Upper lobe of left lung (tissue), 4 donors: ENCODE data around the gene PRKAR2B.

ENCODE experiments used
- EP300 ChIP-seq, 4 donors: sonication (generic); formaldehyde crosslinking; IDR thresholded peaks; one replicate each; pipeline ENCODE4 v1.5.1; 2017; ENCODE audit warnings: antibody characterized with exemption in 4 of 4, control low read depth in 2 of 4
- POLR2A ChIP-seq, 4 donors: fragments of 450-650 bp; IDR thresholded peaks; one replicate each; pipeline ENCODE4 v1.5.1; 2016 to 2017; ENCODE audit warnings: antibody characterized with exemption in 4 of 4, mild to moderate bottlenecking in 2 of 4
- POLR2AphosphoS5 ChIP-seq, 2 donors: sonication (generic); formaldehyde crosslinking; IDR thresholded peaks; one replicate each; pipeline ENCODE4 v1.5.1; 2017; ENCODE audit warnings: antibody characterized with exemption in 2 of 2
- TF ChIP-seq, protein P1 (sequence below), 6 experiments: fragments of 450-650 bp in 4 of 6; fragments of 200-600 bp in 2 of 6; sonication (generic) in 2 of 6; IDR thresholded peaks; one replicate each; pipeline ENCODE4 v1.5.1; 2016 to 2019; ENCODE audit warnings: antibody characterized with exemption in 6 of 6

DNA sequence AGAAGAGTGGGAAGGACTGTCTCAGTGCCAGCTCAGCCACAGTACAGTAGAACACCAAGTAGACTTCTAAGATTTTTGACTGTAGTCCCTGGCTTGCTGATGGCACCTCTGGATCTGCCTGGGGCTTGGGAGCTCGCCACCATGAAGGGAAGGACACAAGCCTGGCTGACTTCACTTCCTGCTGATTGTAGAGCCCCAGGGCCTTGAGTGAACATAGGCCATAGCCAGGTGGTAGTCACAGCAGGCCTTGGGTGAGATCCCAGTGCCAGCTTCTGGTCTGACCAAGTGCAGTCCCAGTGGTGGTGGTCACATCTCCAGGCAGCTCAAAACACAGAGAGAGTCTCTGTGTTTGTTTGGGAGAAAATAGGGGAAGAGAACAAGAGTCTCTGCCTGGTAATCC, 66.7 kb downstream of the PRKAR2B start:
- TF ChIP-seq, protein P1, sequence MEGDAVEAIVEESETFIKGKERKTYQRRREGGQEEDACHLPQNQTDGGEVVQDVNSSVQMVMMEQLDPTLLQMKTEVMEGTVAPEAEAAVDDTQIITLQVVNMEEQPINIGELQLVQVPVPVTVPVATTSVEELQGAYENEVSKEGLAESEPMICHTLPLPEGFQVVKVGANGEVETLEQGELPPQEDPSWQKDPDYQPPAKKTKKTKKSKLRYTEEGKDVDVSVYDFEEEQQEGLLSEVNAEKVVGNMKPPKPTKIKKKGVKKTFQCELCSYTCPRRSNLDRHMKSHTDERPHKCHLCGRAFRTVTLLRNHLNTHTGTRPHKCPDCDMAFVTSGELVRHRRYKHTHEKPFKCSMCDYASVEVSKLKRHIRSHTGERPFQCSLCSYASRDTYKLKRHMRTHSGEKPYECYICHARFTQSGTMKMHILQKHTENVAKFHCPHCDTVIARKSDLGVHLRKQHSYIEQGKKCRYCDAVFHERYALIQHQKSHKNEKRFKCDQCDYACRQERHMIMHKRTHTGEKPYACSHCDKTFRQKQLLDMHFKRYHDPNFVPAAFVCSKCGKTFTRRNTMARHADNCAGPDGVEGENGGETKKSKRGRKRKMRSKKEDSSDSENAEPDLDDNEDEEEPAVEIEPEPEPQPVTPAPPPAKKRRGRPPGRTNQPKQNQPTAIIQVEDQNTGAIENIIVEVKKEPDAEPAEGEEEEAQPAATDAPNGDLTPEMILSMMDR (IDR thresholded peaks at IDR 0.05): no peak
- no peak for TF ChIP-seq POLR2AphosphoS5 (IDR thresholded peaks at IDR 0.05)
- no peak for TF ChIP-seq EP300 (IDR thresholded peaks at IDR 0.05)
- TF ChIP-seq POLR2A (IDR thresholded peaks at IDR 0.05): no peak
